Neural cell (in vitro differentiated cells): Measurements from ENCODE around the gene KLHL15. TPM values are rescaled to one million over a fixed set of nuclear protein-coding genes. Genes with fewer than 3 reads are reported as not detected.

Source experiments
- H2AFZ ChIP-seq: fragments of 200-600, 300-800 bp; sonication (generic), shearing (Covaris generic); 2 replicates; pipeline ENCODE4 v1.6.0; 2014; ENCODE audit warnings: low read depth, mild to moderate bottlenecking, antibody characterized with exemption, low read length, moderate library complexity
- H3F3A ChIP-seq: fragments of 200-600 bp; shearing (Covaris generic); 2 replicates; pipeline ENCODE4 v1.6.1; 2016; ENCODE audit warnings: mild to moderate bottlenecking, moderate library complexity, mixed read lengths, antibody characterized with exemption, low read length; ENCODE audit not compliant: insufficient read depth, poor library complexity, severe bottlenecking
- H3K27ac ChIP-seq: fragments of 200-600, 300-800 bp; sonication (generic), shearing (Covaris generic); 2 replicates; pipeline ENCODE4 v1.5.1; 2014; ENCODE audit warnings: mild to moderate bottlenecking, low read length, moderate library complexity
- H3K27me3 ChIP-seq: fragments of 300-800, 200-600 bp; sonication (generic), shearing (Covaris generic); 2 replicates; pipeline ENCODE4 v1.6.0; 2014; ENCODE audit warnings: mild to moderate bottlenecking, low read depth, low read length, moderate library complexity; ENCODE audit not compliant: insufficient read depth
- H3K36me3 ChIP-seq: fragments of 300-800, 200-600 bp; sonication (generic), shearing (Covaris generic); 2 replicates; pipeline ENCODE4 v1.5.1; 2014; ENCODE audit warnings: mild to moderate bottlenecking, antibody characterized with exemption, low read length, moderate library complexity; ENCODE audit not compliant: insufficient read depth
- H3K4me2 ChIP-seq: fragments of 300-800, 200-600 bp; sonication (generic), shearing (Covaris generic); 2 replicates; pipeline ENCODE4 v1.6.0; 2014; ENCODE audit warnings: mild to moderate bottlenecking, low read length
- H3K4me3 ChIP-seq: fragments of 300-800, 200-600 bp; sonication (generic), shearing (Covaris generic); 2 replicates; pipeline ENCODE4 v1.5.1; 2014; ENCODE audit warnings: mild to moderate bottlenecking, low read length, moderate library complexity
- H3K79me2 ChIP-seq: fragments of 200-600 bp; shearing (Covaris generic); replicated peaks from 2 replicates; pipeline ENCODE4 v1.6.0; 2014; ENCODE audit warnings: mild to moderate bottlenecking, low read length, moderate library complexity; ENCODE audit not compliant: insufficient read depth
- H3K9ac ChIP-seq: fragments of 300-800, 200-600 bp; sonication (generic), shearing (Covaris generic); 2 replicates; pipeline ENCODE4 v1.6.1; 2016; ENCODE audit warnings: mild to moderate bottlenecking, low read length, mixed read lengths
- H3K9me2 ChIP-seq: fragments of 200-600 bp; shearing (Covaris generic); 2 replicates; pipeline ENCODE4 v1.6.1; 2016; ENCODE audit warnings: mild to moderate bottlenecking, low read length, mixed read lengths; ENCODE audit not compliant: insufficient read depth
- H3K9me3 ChIP-seq: fragments of 200-600, 300-800 bp; sonication (generic), shearing (Covaris generic); 2 replicates; pipeline ENCODE4 v1.6.1; 2016; ENCODE audit warnings: mild to moderate bottlenecking, mixed run types, low read length, moderate library complexity, mixed read lengths
- H4K20me1 ChIP-seq: fragments of 200-600 bp; shearing (Covaris generic); 2 replicates; pipeline ENCODE4 v1.6.1; 2016; ENCODE audit warnings: mild to moderate bottlenecking, mixed run types; ENCODE audit not compliant: insufficient read depth
- CTCF ChIP-seq: fragments of 450-650 bp; IDR thresholded peaks from 2 replicates; pipeline ENCODE4 v1.5.1; 2014; ENCODE audit warnings: antibody characterized with exemption, mild to moderate bottlenecking, moderate library complexity; ENCODE audit not compliant: poor library complexity, severe bottlenecking
- EP300 ChIP-seq: fragments of 450-650 bp; conservative IDR thresholded peaks from 2 replicates; pipeline ENCODE4 v1.6.1; 2014; ENCODE audit warnings: antibody characterized with exemption, mild to moderate bottlenecking, moderate library complexity; ENCODE audit not compliant: poor library complexity, severe bottlenecking
- EZH2 ChIP-seq: fragments of 200-600, 300-800 bp; shearing (Covaris generic), sonication (generic); IDR thresholded peaks from 2 replicates; pipeline ENCODE4 v1.6.1; 2014; ENCODE audit warnings: antibody characterized with exemption, low read length, borderline replicate concordance, mild to moderate bottlenecking; ENCODE audit not compliant: insufficient read depth, poor library complexity, severe bottlenecking
- MXI1 ChIP-seq: fragments of 450-650 bp; conservative IDR thresholded peaks from 2 replicates; pipeline ENCODE4 v1.6.1; 2014; ENCODE audit warnings: antibody characterized with exemption, mild to moderate bottlenecking; ENCODE audit not compliant: poor library complexity, severe bottlenecking
- POLR2AphosphoS5 ChIP-seq: IDR thresholded peaks from 2 replicates; pipeline ENCODE4 v1.6.1; 2012
- RAD21 ChIP-seq: fragments of 450-650 bp; conservative IDR thresholded peaks from 2 replicates; pipeline ENCODE4 v1.6.1; 2014; ENCODE audit warnings: antibody characterized with exemption, mild to moderate bottlenecking, moderate library complexity
- REST ChIP-seq: IDR thresholded peaks from 2 replicates; pipeline ENCODE4 v1.6.1; 2012; ENCODE audit warnings: borderline replicate concordance
- SMC3 ChIP-seq: fragments of 450-650 bp; conservative IDR thresholded peaks from 2 replicates; pipeline ENCODE4 v1.6.1; 2014; ENCODE audit warnings: antibody characterized with exemption, mild to moderate bottlenecking, moderate library complexity; ENCODE audit not compliant: poor library complexity
- TAF1 ChIP-seq: IDR thresholded peaks from 2 replicates; pipeline ENCODE4 v1.6.1; 2012; ENCODE audit warnings: low read depth
- polyA plus RNA-seq: library from polyadenylated mRNA; depleted of rRNA; stranded (reverse); fragments of >200 nt; gene quantifications from 2 replicates; pipeline ENCODE4 v1.2.3, GENCODE V29; 2014

The KLHL15 gene
- polyA plus RNA-seq, 1 donor from 2014 or later: 12.9 TPM

GRCh38 chrX:24024819-24025740 lies 1.9 kb downstream of the KLHL15 start:
- Histone ChIP-seq H3K9me3 (no peaks in the 10 kb centered on the region), H3K9me2 (no peaks in the 10 kb centered on the region), H3F3A (no peaks in the 10 kb centered on the region), H3K4me3 (peak overlapping the region; percentile 78), H3K27me3 (no peaks in the 10 kb centered on the region), H3K9ac (peak overlapping the region; percentile 75), H2AFZ (no peak overlapping the region), H4K20me1 (no peaks in the 10 kb centered on the region), H3K36me3 (no peaks in the 10 kb centered on the region), H3K4me2 (no peak overlapping the region), H3K79me2 (peaks cover 13% of the 10 kb centered on the region), H3K27ac (peak overlapping the region; percentile 85)
- TF ChIP-seq RAD21 (peak; percentile 12), TAF1 (no peak), EZH2 (no peak), CTCF (no peak), EP300 (no peak), MXI1 (peak; percentile 59), SMC3 (no peak), POLR2AphosphoS5 (peak; percentile 57), REST (no peak)

GRCh38 chrX:24023972-24024669 lies 2.9 kb downstream of the KLHL15 start:
- peaks cover 13% of the 10 kb centered on the region for H3K79me2 ChIP-seq

More at GRCh38 chrX:24023972-24024669, 2.9 kb downstream of the KLHL15 start:
- Histone ChIP-seq H2AFZ (peak overlapping the region; percentile 14), H3K36me3 (no peaks in the 10 kb centered on the region), H3K27ac (peak overlapping the region; percentile 74), H3K9ac (peak overlapping the region; percentile 75), H4K20me1 (no peaks in the 10 kb centered on the region), H3K4me2 (peak overlapping the region; percentile 78), H3K4me3 (peak overlapping the region; percentile 78), H3K9me3 (no peaks in the 10 kb centered on the region), H3K27me3 (no peaks in the 10 kb centered on the region), H3F3A (no peaks in the 10 kb centered on the region), H3K9me2 (no peaks in the 10 kb centered on the region)
- TF ChIP-seq MXI1 (no peak), EP300 (no peak), POLR2AphosphoS5 (no peak), CTCF (no peak), EZH2 (no peak), REST (peak; percentile 22), SMC3 (no peak), TAF1 (no peak)
